Spleen (tissue), 11 donors: ENCODE measurements around the gene FUOM. TPM values are rescaled to one million over a fixed set of nuclear protein-coding genes. Genes with fewer than 3 reads are reported as not detected.

Experiments used
- DNase-seq: peaks from one replicate; pipeline ENCODE4 v3.0.0-alpha.2; 2020
- H3K27ac ChIP-seq, 8 donors: fragments of 200-600 bp; sonication (generic) in 7 of 8; 1 replicate in 4 of 8; 2 replicates in 4 of 8; pipeline versions ENCODE4 v1.5.0 to v1.8.0; 2016 to 2021; ENCODE audit warnings: inconsistent platforms in 4 of 8, mild to moderate bottlenecking in 4 of 8, moderate library complexity in 1 of 8
- H3K27me3 ChIP-seq, 7 donors: fragments of 200-600 bp; sonication (generic) in 6 of 7; replicated peaks in 1 of 7; 1 replicate in 4 of 7; 2 replicates in 3 of 7; pipeline versions ENCODE4 v1.5.0 to v1.8.0; 2016 to 2021; ENCODE audit warnings: inconsistent platforms in 3 of 7, mild to moderate bottlenecking in 1 of 7
- H3K36me3 ChIP-seq, 6 donors: fragments of 200-600 bp; sonication (generic) in 5 of 6; 1 replicate in 4 of 6; 2 replicates in 2 of 6; pipeline versions ENCODE4 v1.5.0 to v1.8.0; 2016 to 2021; ENCODE audit warnings: inconsistent platforms in 2 of 6
- H3K4me1 ChIP-seq, 6 donors: fragments of 200-600 bp; sonication (generic) in 5 of 6; 1 replicate in 3 of 6; 2 replicates in 3 of 6; pipeline versions ENCODE4 v1.5.0 to v1.8.0; 2016 to 2021; ENCODE audit warnings: inconsistent platforms in 3 of 6
- H3K4me3 ChIP-seq, 8 donors: fragments of 200-600 bp; sonication (generic) in 7 of 8; 1 replicate in 4 of 8; 2 replicates in 4 of 8; pipeline versions ENCODE4 v1.5.0 to v1.8.0; 2016 to 2021; ENCODE audit warnings: inconsistent platforms in 4 of 8, mild to moderate bottlenecking in 4 of 8, moderate library complexity in 2 of 8
- H3K9me3 ChIP-seq, 8 donors: fragments of 200-600 bp; sonication (generic) in 7 of 8; 1 replicate in 4 of 8; 2 replicates in 4 of 8; pipeline versions ENCODE4 v1.5.0 to v1.8.0; 2016 to 2021; ENCODE audit warnings: inconsistent platforms in 4 of 8
- CTCF ChIP-seq, 11 experiments: fragments of 200-600 bp in 7 of 11; fragments of 450-650 bp in 4 of 11; sonication (generic) in 4 of 11; IDR thresholded peaks in 8 of 11; conservative IDR thresholded peaks in 3 of 11; 1 replicate in 7 of 11; 2 replicates in 4 of 11; pipeline versions ENCODE4 v1.4.0 to v1.8.0; 2016 to 2021; ENCODE audit warnings: antibody characterized with exemption in 11 of 11, inconsistent platforms in 4 of 11, mild to moderate bottlenecking in 1 of 11
- POLR2A ChIP-seq, 3 donors: fragments of 450-650 bp; IDR thresholded peaks; one replicate each; pipeline ENCODE4 v1.5.1; 2017; ENCODE audit warnings: antibody characterized with exemption in 3 of 3, mild to moderate bottlenecking in 1 of 3
- POLR2AphosphoS5 ChIP-seq, 3 donors: sonication (generic); formaldehyde crosslinking; IDR thresholded peaks; one replicate each; pipeline ENCODE4 v1.5.1; 2017; ENCODE audit warnings: antibody characterized with exemption in 3 of 3
- WGBS, 5 donors: extraction: QIAGEN DNeasy Blood & Tissue Kit in 3 of 5; methylation state at CpG; one replicate each; pipeline versions ENCODE4 v1.1.5 to v1.1.7; 2013 to 2018; 5-methylcytosine and 5-hydroxymethylcytosine counted together
- intact Hi-C: fragments of 100-400 bp; cut with DNase I; formaldehyde crosslinking; loops from one replicate; pipeline ENCODE4 v1.15.0; 2023; ENCODE audit warnings: low total_unique reads
- polyA plus RNA-seq, 3 donors: library from polyadenylated mRNA; stranded (reverse); fragments of 200-250 nt; gene quantifications; one replicate each; pipeline ENCODE4 v1.2.1, GENCODE V29; 2013
- total RNA-seq, 7 donors: library from RNA; depleted of rRNA in 3 of 7; stranded (reverse); fragments of >200 nt in 3 of 7; fragmentation: NEBNext Ultra II Directional in 4 of 7; extraction: Animal tissue kit (Norgen Biotek cat#: 25700) in 4 of 7; gene quantifications; one replicate each; pipeline versions ENCODE4 v1.1.0 to v1.2.1, GENCODE V29; 2016 to 2021
- donor health status: healthy with polysubstance abuse.
- donor health status: DM: no; HTN: no; CAD: no; lungs with moderate emphysema.
- donor health status: DM: no; HTN: no; CAD: no.
- donor health status: Bipolar disorder and iron deficiency.
- donor health status: healthy.
- donor health status: DM: no; HTN: no; CAD: no.
- donor health status: DM: yes; HTN: yes; CAD: no.

FUOM gene
- total and polyA plus RNA-seq, 10 donors, result 25.3 to 79.6 (median 34.6) TPM

- 79 to 85% (median 82%) methylated on average over 7 to 16 of the region's 16 CpGs for WGBS, 5 donors
- Histone ChIP-seq H3K4me3 (no peak overlapping the region), H3K36me3 (peaks cover 0 to 18% (median 0%) of the 10 kb centered on the region in 6 donors), H3K9me3 (no peaks in the 10 kb centered on the region), H3K4me1 (peaks cover 8 to 29% (median 20%) of the 10 kb centered on the region in 6 donors), H3K27ac (no peak overlapping the region), H3K27me3 (peaks cover 0 to 28% (median under 1%) of the 10 kb centered on the region in 7 donors)
- intact Hi-C loops, result no loop called here
- DNase-seq, result no peak
- TF ChIP-seq CTCF (IDR thresholded peaks at IDR 0.05 in 8 of 11, conservative IDR thresholded peaks at IDR 0.05 in 3 of 11) (no peak), POLR2AphosphoS5 (IDR thresholded peaks at IDR 0.05) (peak in 2 of 3 donors; percentile 21 to 44)
Measured at GRCh38 chr10:133353202-133353959, 4.4 kb downstream of the FUOM start.

GRCh38 chr10:133351408-133352318, 6.2 kb downstream of the FUOM start:
- peaks cover 0 to 46% (median 15%) of the 10 kb centered on the region in 7 donors for H3K27me3 ChIP-seq
- no peak overlapping the region for H3K27ac ChIP-seq
- H3K4me1 ChIP-seq, result peaks cover 4 to 18% (median 9%) of the 10 kb centered on the region in 6 donors
- intact Hi-C loops, result no loop called here
- H3K36me3 ChIP-seq, result peaks cover 0 to 18% (median 0%) of the 10 kb centered on the region in 6 donors
- no peak overlapping the region for H3K4me3 ChIP-seq
- WGBS, 5 donors, result 65 to 72% (median 67%) methylated on average over 15 to 24 of the region's 24 CpGs
- no peak for DNase-seq
- H3K9me3 ChIP-seq, result no peaks in the 10 kb centered on the region
- peak in 1 of 3 donors; percentile 52 for TF ChIP-seq POLR2AphosphoS5 (IDR thresholded peaks at IDR 0.05)
- no peak for TF ChIP-seq POLR2A (IDR thresholded peaks at IDR 0.05)
- no peak for TF ChIP-seq CTCF (IDR thresholded peaks at IDR 0.05 in 8 of 11, conservative IDR thresholded peaks at IDR 0.05 in 3 of 11)

GRCh38 chr10:133350950-133351329, 6.9 kb downstream of the FUOM start:
- no peaks in the 10 kb centered on the region for H3K9me3 ChIP-seq
- H3K4me3 ChIP-seq, result no peak overlapping the region
- H3K27ac ChIP-seq, result no peak overlapping the region
- no peak for TF ChIP-seq CTCF (IDR thresholded peaks at IDR 0.05 in 8 of 11, conservative IDR thresholded peaks at IDR 0.05 in 3 of 11)
- peaks cover 0 to 53% (median 21%) of the 10 kb centered on the region in 7 donors for H3K27me3 ChIP-seq
- peaks cover 0 to 11% (median 2%) of the 10 kb centered on the region in 6 donors for H3K4me1 ChIP-seq
- 38 to 54% (median 47%) methylated on average over 13 of the region's 13 CpGs; no CpG with 5 or more reads in 1 of the 5 donors for WGBS, 5 donors
- intact Hi-C loops, result no loop called here
- DNase-seq, result no peak
- peaks cover 0 to 15% (median 0%) of the 10 kb centered on the region in 6 donors for H3K36me3 ChIP-seq
